MCF 10A (cell line): Measurements from ENCODE around the gene ZC3HAV1L. TPM values are rescaled to one million over a fixed set of nuclear protein-coding genes. Genes with fewer than 3 reads are reported as not detected.

ENCODE experiments used
- Bru-seq: library from RNA; stranded (reverse); fragments of 400-500 nt; gene quantifications from one replicate; lab custom pipeline; 2021; lab: Mats Ljungman, UMichigan
- BruChase-seq, 2 experiments: library from RNA; stranded (reverse); fragments of 400-500 nt; gene quantifications; one replicate each; lab custom pipeline; 2021; lab: Mats Ljungman, UMichigan
- BruUV-seq: library from RNA; stranded (reverse); fragments of 400-500 nt; replicated peaks from 2 replicates; lab custom pipeline; 2021; lab: Mats Ljungman, UMichigan
- CTCF ChIA-PET: fragments of 300-600 bp; sonication (Branson Sonifier 250); formaldehyde crosslinking; extraction: SDS; loops from one replicate; lab custom pipeline; 2021; ENCODE audit warnings: antibody characterized with exemption, inconsistent platforms; lab: Yijun Ruan, JAX
- POLR2A ChIA-PET: fragments of 300-600, 350-650 bp; sonication (Branson Sonifier 250); formaldehyde crosslinking; extraction: SDS; loops from one replicate; lab custom pipeline; 2020; ENCODE audit warnings: antibody characterized with exemption, inconsistent platforms; lab: Yijun Ruan, JAX
- DNase-seq: peaks from one replicate; pipeline ENCODE4 v3.0.0-alpha.2; 2018; ENCODE audit not compliant: unreplicated experiment
- H3K27ac Mint-ChIP-seq: one replicate; pipeline ENCODE4 v1.8.0; 2022; ENCODE audit warnings: mild to moderate bottlenecking, low read depth, mixed read lengths; ENCODE audit not compliant: unreplicated experiment
- H3K27me3 Mint-ChIP-seq: one replicate; pipeline ENCODE4 v1.8.0; 2022; ENCODE audit warnings: mixed read lengths; ENCODE audit not compliant: insufficient read depth, unreplicated experiment
- H3K36me3 Mint-ChIP-seq: one replicate; pipeline ENCODE4 v1.8.0; 2022; ENCODE audit warnings: mild to moderate bottlenecking, moderate library complexity, mixed read lengths; ENCODE audit not compliant: insufficient read depth, unreplicated experiment
- H3K4me1 Mint-ChIP-seq: one replicate; pipeline ENCODE4 v1.8.0; 2022; ENCODE audit warnings: mixed read lengths; ENCODE audit not compliant: insufficient read depth, unreplicated experiment
- H3K4me3 Mint-ChIP-seq: one replicate; pipeline ENCODE4 v1.8.0; 2022; ENCODE audit warnings: mild to moderate bottlenecking, moderate library complexity, mixed read lengths; ENCODE audit not compliant: unreplicated experiment
- H3K9me3 Mint-ChIP-seq: one replicate; pipeline ENCODE4 v1.8.0; 2022; ENCODE audit warnings: mixed read lengths; ENCODE audit not compliant: unreplicated experiment
- CTCF ChIP-seq: fragments of 200-600 bp; IDR thresholded peaks from one replicate; pipeline ENCODE4 v1.8.0; 2022; ENCODE audit warnings: antibody characterized with exemption, mild to moderate bottlenecking; ENCODE audit not compliant: unreplicated experiment
- intact Hi-C: fragments of 100-400 bp; cut with micrococcal nuclease; formaldehyde crosslinking; loops from 2 replicates; pipeline ENCODE4 v1.14.1; 2022
- long read RNA-seq: library from polyadenylated mRNA; stranded (forward); transcript quantifications from one replicate; pipeline ENCODE4 v2.0.0, GENCODE V29; 2022
- total RNA-seq: library from RNA; stranded (reverse); gene quantifications from 2 replicates; pipeline ENCODE4 v1.2.3, GENCODE V29; 2022

ZC3HAV1L gene, protein sequence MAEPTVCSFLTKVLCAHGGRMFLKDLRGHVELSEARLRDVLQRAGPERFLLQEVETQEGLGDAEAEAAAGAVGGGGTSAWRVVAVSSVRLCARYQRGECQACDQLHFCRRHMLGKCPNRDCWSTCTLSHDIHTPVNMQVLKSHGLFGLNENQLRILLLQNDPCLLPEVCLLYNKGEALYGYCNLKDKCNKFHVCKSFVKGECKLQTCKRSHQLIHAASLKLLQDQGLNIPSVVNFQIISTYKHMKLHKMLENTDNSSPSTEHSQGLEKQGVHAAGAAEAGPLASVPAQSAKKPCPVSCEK
- total RNA-seq (10.9 and 13.7 TPM in 2 replicates), Bru-seq, nascent RNA (percentile 79 among the genes with signal in this experiment), BruChase-seq, experiment 1, labeled RNA remaining after a 6-hour chase (percentile 84 among the genes with signal in this experiment), BruChase-seq, experiment 2, labeled RNA remaining after a 2-hour chase (percentile 86 among the genes with signal in this experiment)
- long read RNA-seq, partial matches to known transcripts = 0 of 1 reads
- long read RNA-seq, other reads (novel, unspliced or antisense) = 0 of 1 reads

DNA sequence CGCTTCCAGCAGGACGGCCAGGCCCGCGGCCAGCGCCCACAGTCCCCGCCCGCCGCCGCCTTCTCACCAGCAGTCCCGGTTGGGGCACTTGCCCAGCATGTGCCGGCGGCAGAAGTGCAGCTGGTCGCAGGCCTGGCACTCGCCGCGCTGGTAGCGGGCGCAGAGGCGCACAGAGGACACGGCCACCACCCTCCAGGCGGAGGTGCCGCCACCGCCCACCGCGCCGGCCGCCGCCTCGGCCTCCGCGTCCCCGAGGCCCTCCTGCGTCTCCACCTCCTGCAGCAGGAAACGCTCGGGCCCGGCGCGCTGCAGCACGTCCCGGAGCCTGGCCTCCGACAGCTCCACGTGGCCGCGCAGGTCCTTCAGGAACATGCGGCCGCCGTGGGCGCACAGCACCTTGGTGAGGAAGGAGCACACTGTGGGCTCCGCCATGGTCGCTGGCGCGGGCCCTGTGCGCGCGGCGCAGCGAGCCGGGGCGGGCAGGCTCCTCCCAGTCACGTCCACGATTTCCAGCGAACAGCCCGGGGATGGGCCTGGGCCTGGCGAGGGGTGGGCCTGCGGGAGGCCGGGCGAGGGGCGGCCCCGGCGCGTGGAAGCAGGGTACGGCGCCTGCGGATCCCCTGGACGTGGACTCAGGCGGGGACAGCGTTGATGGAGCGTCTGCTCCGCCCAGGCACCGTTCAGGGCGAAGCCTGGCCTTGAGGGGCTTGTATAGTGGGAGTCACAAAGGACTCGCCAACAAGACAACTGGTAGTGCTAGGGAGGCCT is at the start of gene ZC3HAV1L:
Gene ZC3HAV1L (minus strand): TSS at position 457 of the 768 bp plus-strand sequence. CDS start 25 bp downstream, at position 432.
- peak; percentile 62 for DNase-seq
- no peak for TF ChIP-seq CTCF
- peaks cover 21% of the 10 kb centered on the region for H3K4me1 Mint-ChIP-seq
- peak within 1 kb of the TSS; percentile 73 for H3K4me3 Mint-ChIP-seq
- POLR2A ChIA-PET = interaction anchor here (0.5 to 2.1 kb wide), 12 partner anchors 11 to 149 kb away, joined by 3 to 6 read pairs (median 4); no protein-coding TSS in a partner anchor
- H3K36me3 Mint-ChIP-seq = peaks cover 22% of the 10 kb centered on the region
- H3K9me3 Mint-ChIP-seq = no peaks in the 10 kb centered on the region
- no TSS peak for BruUV-seq
- intact Hi-C loops = no loop called here
- H3K27ac Mint-ChIP-seq = peak within 1 kb of the TSS; percentile 85
- CTCF ChIA-PET = interaction anchor here (0.6 to 2.5 kb wide), 5 partner anchors 11 to 1325 kb away, joined by 3 to 12 read pairs (median 4); no protein-coding TSS in a partner anchor
- no peaks in the 10 kb centered on the region for H3K27me3 Mint-ChIP-seq

DNA sequence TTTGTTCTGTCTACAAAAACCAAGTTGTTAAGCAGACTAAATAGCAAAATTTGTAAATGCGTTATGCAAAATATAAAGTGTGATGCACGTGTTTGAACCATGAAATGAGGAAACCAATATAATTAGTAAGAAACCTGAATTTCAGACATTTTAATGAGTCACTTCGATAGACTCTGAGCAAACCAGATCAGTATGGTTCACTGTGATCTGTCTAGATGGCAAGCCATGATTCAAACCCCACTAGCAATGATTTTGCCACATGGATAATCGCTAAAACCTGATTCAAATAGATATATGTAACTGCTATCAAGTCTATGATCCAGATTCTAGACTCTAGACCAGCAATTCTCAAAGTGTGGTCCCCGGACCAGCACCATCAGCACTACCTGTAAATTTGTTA is 48.9 kb upstream of the ZC3HAV1L start:
- H3K27ac Mint-ChIP-seq = no peak overlapping the region
- no peaks in the 10 kb centered on the region for H3K27me3 Mint-ChIP-seq
- ChIA-PET CTCF (interaction anchor here (6.9 kb wide), 1 partner anchor 9 kb away, joined by 44 read pairs; no protein-coding TSS in a partner anchor), POLR2A (interaction anchor here (0.9 kb wide), 1 partner anchor 9 kb away, joined by 3 read pairs; no protein-coding TSS in a partner anchor)
- H3K4me1 Mint-ChIP-seq = no peaks in the 10 kb centered on the region
- H3K36me3 Mint-ChIP-seq = peaks cover 87% of the 10 kb centered on the region
- no peak for TF ChIP-seq CTCF
- DNase-seq = no peak
- intact Hi-C loops = no loop called here
- no peaks in the 10 kb centered on the region for H3K9me3 Mint-ChIP-seq
- no peak overlapping the region for H3K4me3 Mint-ChIP-seq
- BruUV-seq = no TSS peak

- ChIA-PET CTCF (no interaction called here), POLR2A (no interaction called here)
Observed at GRCh38 chr7:139081584-139081983, 45.7 kb upstream of the ZC3HAV1L start.

More at GRCh38 chr7:139081584-139081983, 45.7 kb upstream of the ZC3HAV1L start:
- Mint-ChIP-seq H3K36me3 (peaks cover 88% of the 10 kb centered on the region), H3K9me3 (no peaks in the 10 kb centered on the region), H3K4me1 (no peaks in the 10 kb centered on the region), H3K27me3 (no peaks in the 10 kb centered on the region), H3K4me3 (no peak overlapping the region), H3K27ac (no peak overlapping the region)
- intact Hi-C loops = no loop called here
- BruUV-seq = no TSS peak
- no peak for DNase-seq
- TF ChIP-seq CTCF = no peak
